HAP-1 (cell line): ENCODE data around the gene TCEAL9.

Experiments used
- DNase-seq, 2 experiments: peaks; one replicate each; pipeline ENCODE4 v3.0.0-alpha.2; 2016 to 2020; ENCODE audit warnings: low spot score in 2 of 2
- H3K27me3 ChIP-seq: fragments of 250-450 bp; sonication (Bioruptor Pico); 2 replicates; pipeline ENCODE4 v1.5.1; 2020; ENCODE audit warnings: low read depth, mild to moderate bottlenecking, moderate library complexity
- H3K36me3 ChIP-seq: fragments of 250-450 bp; sonication (Bioruptor Pico); replicated peaks from 2 replicates; pipeline ENCODE4 v1.5.1; 2020; ENCODE audit warnings: mild to moderate bottlenecking
- H3K4me1 ChIP-seq: fragments of 250-450 bp; sonication (Bioruptor Pico); 2 replicates; pipeline ENCODE4 v1.5.1; 2020; ENCODE audit warnings: mild to moderate bottlenecking
- H3K4me3 ChIP-seq: fragments of 250-450 bp; sonication (Bioruptor Pico); 2 replicates; pipeline ENCODE4 v1.5.1; 2020; ENCODE audit warnings: mild to moderate bottlenecking, moderate library complexity
- H3K9me3 ChIP-seq: fragments of 250-450 bp; sonication (Bioruptor Pico); 2 replicates; pipeline ENCODE4 v1.5.1; 2020; ENCODE audit warnings: mild to moderate bottlenecking, moderate library complexity
- in situ Hi-C: fragments of 300-500 bp; cut with MboI; formaldehyde crosslinking; loops from 3 replicates; pipeline ENCODE4 v1.14.3; 2020; ENCODE audit warnings: low sequenced_read_pairs, inconsistent platforms, mixed read lengths

TCEAL9 gene, protein sequence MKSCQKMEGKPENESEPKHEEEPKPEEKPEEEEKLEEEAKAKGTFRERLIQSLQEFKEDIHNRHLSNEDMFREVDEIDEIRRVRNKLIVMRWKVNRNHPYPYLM

DNA sequence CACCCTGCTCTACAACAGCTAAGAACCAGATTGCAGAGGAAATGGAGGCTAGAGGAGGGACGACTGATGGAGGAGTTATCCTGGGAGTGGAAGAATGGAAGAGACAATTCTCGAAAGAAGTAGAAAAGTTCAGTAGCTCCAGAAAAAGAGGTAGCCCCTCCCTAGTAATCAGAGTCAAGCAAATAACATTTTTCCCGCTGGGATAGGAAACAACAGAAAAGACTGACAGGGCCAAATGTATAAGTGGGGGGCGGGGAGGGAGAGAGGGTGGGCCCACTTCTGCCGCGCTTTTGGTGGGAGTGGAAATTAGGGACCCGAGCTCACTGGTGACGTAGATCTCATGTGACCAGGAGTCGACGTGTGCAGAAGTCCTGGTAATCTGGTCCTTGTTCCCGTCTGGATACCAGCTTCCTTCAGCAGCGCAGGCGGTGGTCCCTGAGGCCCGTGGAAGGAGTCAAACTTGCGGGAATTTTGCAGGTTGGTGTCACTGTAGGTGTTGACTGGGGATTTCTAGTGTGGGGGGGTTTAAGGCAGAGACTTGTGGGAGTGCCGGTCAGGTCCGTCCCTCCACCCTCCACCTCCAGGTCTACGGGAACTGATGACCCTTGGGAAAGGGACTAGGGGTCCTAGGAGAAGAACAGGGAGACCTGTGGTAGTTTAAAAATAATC, at the start of gene TCEAL9:
Gene TCEAL9, plus strand, starts transcription at position 377 of the 669 bp plus-strand sequence. CDS start 1,179 bp downstream, outside the sequence.
- Histone ChIP-seq H3K4me3 (peak within 1 kb of the TSS; percentile 39), H3K9me3 (no peaks in the 10 kb centered on the region), H3K36me3 (no peaks in the 10 kb centered on the region), H3K4me1 (no peaks in the 10 kb centered on the region), H3K27me3 (no peaks in the 10 kb centered on the region)
- in situ Hi-C loops = no loop called here
- DNase-seq = peak in 1 of 2 experiments; percentile 48

DNA sequence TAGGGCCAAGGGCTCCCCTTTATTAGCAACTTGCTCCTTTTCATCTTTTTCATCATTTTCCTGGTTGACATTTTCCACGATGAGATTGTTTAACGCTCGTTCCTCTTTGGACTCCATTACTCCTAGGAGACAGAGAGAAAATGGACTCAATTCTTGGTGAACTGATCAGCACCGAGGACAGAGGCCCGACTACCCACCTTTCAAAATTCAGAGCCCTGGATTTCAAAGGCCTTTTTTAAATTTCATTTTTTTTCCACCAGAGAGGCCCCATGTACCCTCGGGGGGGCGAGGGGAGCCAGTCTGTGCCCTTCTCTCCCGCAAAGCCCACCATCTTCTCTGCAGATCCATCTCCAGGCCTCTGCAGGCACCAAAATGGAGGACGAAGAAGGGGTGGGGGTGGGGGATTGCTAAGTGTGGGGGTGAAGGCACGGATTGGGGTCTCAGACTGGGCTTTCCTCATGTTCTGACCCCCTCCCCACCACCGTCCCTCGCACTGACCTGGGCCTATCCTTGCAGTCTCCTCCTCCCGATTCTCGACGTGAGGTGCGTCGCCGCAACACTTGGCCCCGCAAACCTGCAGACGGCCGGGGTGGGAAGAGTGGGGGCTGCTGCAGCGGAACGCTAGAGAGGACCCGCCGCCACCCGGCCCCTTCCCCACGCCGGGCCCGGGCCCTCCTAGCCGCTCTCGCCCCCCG, 46.3 kb upstream of the TCEAL9 start:
- H3K4me1 ChIP-seq = no peaks in the 10 kb centered on the region
- no peaks in the 10 kb centered on the region for H3K9me3 ChIP-seq
- H3K4me3 ChIP-seq = no peak overlapping the region
- H3K27me3 ChIP-seq = no peaks in the 10 kb centered on the region
- H3K36me3 ChIP-seq = no peaks in the 10 kb centered on the region
- DNase-seq = no peak
- in situ Hi-C loops = no loop called here

DNA sequence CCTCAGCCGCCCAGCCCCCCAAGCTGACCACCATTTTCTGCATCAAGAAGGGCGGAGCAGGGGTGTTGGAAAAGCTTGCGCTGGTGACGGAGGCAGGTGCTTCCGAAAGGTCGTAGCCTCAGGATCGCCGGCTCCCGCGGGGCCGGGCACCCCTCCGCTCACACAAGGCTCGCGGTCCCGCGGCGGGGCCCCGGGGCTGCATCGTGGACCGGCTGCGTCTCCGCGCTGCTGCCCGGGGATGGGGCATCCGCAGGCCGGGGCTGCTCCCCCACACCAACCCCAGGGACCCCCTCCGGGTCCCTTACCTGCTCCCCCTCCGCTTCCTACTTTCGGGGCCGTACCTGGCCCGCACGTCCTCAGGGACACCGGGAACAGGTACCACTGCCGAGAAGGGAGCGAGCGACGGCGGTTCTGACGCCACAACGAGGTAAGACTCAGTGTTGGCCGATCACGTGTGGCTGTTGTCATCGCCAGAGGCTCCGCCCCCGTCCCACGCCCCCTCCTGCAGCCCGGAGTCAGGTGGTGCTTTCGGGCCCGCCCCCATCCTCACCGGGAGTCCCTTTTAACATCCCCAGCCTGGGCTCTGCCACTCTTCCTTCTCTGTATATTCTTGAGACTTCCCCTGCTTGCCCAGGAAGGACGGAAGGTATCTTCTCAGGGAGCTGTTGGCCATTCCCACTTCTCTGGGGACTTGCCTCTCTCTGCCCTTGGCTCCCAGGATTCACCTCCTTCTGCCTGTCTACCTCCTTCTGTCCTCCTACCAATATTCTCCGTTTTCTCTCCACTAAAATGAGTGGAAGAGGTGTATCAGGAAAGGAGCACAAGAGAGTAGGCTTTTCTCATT, 45.5 kb upstream of the TCEAL9 start, which contains the start of gene BEX2:
Gene BEX2, minus strand, starts transcription at position 436 of the 844 bp plus-strand sequence. CDS start 1,014 bp downstream, outside the sequence.
- Histone ChIP-seq H3K27me3 (no peaks in the 10 kb centered on the region), H3K36me3 (no peaks in the 10 kb centered on the region), H3K4me1 (no peaks in the 10 kb centered on the region), H3K4me3 (no peak within 1 kb of the TSS), H3K9me3 (no peaks in the 10 kb centered on the region)
- in situ Hi-C loops = no loop called here
- peak; percentile 3 to 66 for DNase-seq

DNA sequence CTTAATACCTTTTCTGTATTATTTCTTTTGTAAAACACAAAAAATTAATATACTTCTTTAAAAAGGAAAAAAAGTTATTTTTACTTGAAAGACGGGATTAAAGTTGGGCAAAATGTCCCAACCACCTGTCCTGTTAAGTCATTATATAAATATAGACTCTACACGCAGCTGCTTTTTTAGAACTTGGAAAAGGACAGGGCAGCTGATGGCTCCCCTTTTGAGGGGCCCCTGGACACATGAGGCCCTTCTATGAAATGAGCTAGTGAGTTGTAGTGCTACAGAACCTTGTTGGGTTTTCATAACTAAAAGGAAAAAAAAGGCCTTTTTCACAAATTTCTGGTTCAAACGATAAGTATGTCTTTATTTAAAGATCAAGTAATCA, 44.9 kb upstream of the TCEAL9 start:
- Histone ChIP-seq H3K36me3 (no peaks in the 10 kb centered on the region), H3K4me3 (no peak overlapping the region), H3K4me1 (no peaks in the 10 kb centered on the region), H3K27me3 (no peaks in the 10 kb centered on the region), H3K9me3 (no peaks in the 10 kb centered on the region)
- in situ Hi-C loops = no loop called here
- DNase-seq = no peak

DNA sequence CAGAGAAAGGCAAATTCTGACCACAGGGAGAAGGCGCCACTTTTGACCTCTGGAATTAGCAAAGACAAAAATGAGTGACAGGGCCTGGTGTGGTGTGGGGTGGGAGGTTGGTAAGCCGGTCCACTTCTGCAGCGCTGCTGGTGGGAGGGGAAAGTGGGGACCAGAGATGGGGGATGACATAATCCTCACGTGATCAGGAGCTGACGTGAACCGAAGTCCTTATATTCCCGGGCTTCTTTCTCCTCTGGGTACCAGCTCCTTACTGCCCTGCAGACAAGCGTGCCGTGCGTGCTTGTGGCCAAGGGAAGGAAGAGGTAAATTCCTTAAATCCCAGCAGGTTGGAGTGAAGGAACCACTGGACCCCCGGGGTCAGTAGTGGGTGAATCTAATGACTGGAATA, 26.3 kb upstream of the TCEAL9 start, which contains the start of gene TCEAL7:
Gene TCEAL7, plus strand, starts transcription at position 249 of the 400 bp plus-strand sequence. CDS start 1,165 bp downstream, outside the sequence.
- H3K4me3 ChIP-seq = no peak within 1 kb of the TSS
- no peak for DNase-seq
- in situ Hi-C loops = no loop called here
- H3K9me3 ChIP-seq = no peaks in the 10 kb centered on the region
- H3K27me3 ChIP-seq = peaks cover 11% of the 10 kb centered on the region
- 0 out of 2 replicates have a peak, but pooled peaks cover 2% of the 10 kb centered on the region for H3K4me1 ChIP-seq
- no peaks in the 10 kb centered on the region for H3K36me3 ChIP-seq

DNA sequence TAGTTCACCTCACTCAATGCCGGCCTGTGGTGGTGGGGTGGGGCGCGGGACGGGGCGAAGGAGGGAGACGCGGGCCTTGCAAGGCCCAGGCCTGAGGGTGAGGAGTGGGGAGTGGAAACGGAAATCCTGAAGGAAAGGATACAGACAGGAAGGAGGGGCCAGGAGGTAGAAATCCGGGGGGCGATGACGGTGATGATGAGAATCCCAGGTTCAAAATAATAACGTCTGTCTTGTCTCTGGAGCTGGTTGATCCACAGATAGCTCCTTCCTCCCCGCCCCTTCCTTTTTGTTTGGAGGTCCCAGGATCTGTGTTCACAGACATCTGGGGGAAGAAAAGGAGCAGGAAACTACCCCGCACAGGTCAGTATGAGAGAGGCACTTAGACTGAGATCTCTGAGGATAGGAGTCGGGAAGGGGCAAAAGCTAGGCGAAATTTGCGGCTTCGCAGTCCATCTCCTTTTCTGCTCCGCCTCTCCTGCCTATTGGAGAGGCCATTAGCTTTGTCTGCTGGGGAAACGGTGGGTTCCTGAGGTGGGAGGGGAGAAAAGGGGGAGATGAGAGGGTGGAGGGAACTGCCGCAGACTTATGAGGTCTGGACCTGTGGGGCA, 25.5 kb upstream of the TCEAL9 start:
- DNase-seq = no peak
- Histone ChIP-seq H3K9me3 (no peaks in the 10 kb centered on the region), H3K27me3 (peaks cover 9% of the 10 kb centered on the region), H3K36me3 (no peaks in the 10 kb centered on the region), H3K4me3 (no peak overlapping the region), H3K4me1 (0 out of 2 replicates have a peak, but pooled peaks cover 2% of the 10 kb centered on the region)
- in situ Hi-C loops = no loop called here

DNA sequence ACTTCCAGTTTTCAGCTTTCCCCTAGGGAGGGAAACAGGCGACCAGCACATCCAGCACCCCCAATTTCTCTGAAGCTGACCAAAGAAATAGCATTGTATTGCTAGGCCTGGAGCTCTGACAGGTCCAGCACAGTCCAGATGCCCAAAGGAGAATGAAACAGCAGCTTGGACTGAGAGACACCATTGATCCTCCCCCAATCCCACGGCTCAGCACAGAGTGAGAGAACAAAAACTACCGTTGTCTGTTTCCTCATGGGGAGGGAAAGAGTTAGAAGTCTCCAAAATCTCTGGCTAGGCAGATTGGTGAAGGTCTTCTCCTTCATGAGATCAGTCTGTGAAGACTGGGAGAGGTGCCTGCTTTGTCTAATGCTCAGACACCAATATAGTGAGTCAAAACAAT, 17.6 kb upstream of the TCEAL9 start:
- in situ Hi-C loops = no loop called here
- no peak for DNase-seq
- Histone ChIP-seq H3K4me3 (no peak overlapping the region), H3K4me1 (0 out of 2 replicates have a peak, but pooled peaks cover 2% of the 10 kb centered on the region), H3K27me3 (peaks cover 30% of the 10 kb centered on the region), H3K9me3 (no peaks in the 10 kb centered on the region), H3K36me3 (no peaks in the 10 kb centered on the region)

DNA sequence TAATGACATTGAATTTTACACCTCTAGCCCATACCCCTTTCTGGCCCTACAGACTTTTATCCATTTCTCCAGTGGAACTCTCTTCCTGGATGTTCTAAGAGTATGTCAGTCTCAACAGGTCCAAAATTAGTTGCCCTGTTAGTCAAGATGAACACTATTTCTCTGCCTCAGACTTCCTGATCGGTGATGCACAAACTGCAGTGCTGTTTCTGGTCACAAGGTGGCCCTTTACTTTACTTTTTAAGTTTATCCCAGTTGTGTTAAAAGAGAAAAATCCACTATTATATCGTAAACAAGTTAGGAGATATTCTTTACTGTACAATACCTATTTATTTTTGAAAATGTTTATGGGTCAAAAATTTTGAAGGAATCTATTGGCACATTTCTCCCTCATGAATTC, 13.2 kb upstream of the TCEAL9 start:
- H3K4me1 ChIP-seq = no peaks in the 10 kb centered on the region
- H3K9me3 ChIP-seq = no peaks in the 10 kb centered on the region
- in situ Hi-C loops = loop anchor here (10.0 kb wide), 1 partner anchor 122 kb away; no protein-coding TSS in a partner anchor
- H3K4me3 ChIP-seq = no peak overlapping the region
- peaks cover 7% of the 10 kb centered on the region for H3K27me3 ChIP-seq
- DNase-seq = peak; percentile 39 to 64
- no peaks in the 10 kb centered on the region for H3K36me3 ChIP-seq

DNA sequence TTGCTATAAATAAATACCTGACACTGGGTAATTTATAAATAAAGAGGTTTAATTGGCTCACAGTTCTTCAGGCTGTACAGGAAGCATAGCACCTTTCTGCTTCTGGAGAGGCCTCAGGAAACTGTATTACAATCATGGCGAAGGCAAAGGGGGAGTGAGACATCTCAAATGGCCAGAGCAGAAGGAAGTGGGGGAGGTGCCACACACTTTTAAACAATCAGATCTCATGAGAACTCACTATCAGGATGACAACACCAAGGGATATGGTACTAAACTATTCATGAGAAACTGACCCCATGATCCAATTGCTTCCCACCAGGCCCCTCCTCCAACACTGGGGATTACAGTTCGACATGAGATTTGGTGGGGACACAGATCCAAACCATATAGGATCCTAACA, 11.7 kb upstream of the TCEAL9 start:
- Histone ChIP-seq H3K27me3 (peaks cover 5% of the 10 kb centered on the region; the same call in 1 of the 2 replicates), H3K4me1 (no peaks in the 10 kb centered on the region), H3K9me3 (no peaks in the 10 kb centered on the region), H3K4me3 (no peak overlapping the region), H3K36me3 (no peaks in the 10 kb centered on the region)
- no peak for DNase-seq
- in situ Hi-C loops = loop anchor here (10.0 kb wide), 1 partner anchor 120 kb away; no protein-coding TSS in a partner anchor

DNA sequence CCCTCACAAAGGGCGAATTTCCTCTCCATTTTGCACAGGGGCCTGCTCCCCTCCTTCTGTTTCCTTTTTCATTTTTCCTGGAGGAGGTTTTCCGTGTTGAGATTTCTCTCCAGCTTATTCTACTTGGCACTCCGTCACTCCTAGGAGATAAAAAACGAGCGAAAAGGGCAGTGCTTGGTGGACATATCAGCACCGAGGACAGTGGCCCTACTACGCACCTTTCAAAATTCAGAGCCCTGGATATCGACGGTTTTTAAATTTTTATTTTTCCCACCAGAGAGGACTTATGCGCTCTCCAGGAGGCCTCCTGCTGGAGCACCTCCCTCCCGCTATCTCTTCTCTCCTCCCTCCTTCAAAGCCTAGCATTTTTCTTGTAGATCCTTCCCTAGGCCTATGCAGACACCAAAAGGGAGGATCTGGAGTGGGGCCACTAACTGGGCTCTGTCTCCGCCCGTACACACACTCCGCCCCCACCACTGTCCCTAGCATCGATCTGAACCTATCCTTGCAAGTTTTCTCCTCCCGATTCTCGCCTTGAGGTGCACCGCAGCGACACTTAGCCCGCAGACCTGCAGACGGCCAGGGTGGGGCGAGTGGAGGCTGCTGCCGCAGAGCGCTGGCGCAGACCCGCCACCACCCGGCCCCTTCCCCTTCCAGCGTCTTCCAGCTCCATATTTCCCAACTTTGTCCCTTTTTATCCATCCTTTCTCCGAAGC, 8.5 kb upstream of the TCEAL9 start:
- Histone ChIP-seq H3K9me3 (no peaks in the 10 kb centered on the region), H3K4me3 (no peak overlapping the region), H3K27me3 (no peaks in the 10 kb centered on the region), H3K36me3 (no peaks in the 10 kb centered on the region), H3K4me1 (no peaks in the 10 kb centered on the region)
- in situ Hi-C loops = loop anchor here (10.0 kb wide), 1 partner anchor 117 kb away; no protein-coding TSS in a partner anchor
- DNase-seq = no peak

DNA sequence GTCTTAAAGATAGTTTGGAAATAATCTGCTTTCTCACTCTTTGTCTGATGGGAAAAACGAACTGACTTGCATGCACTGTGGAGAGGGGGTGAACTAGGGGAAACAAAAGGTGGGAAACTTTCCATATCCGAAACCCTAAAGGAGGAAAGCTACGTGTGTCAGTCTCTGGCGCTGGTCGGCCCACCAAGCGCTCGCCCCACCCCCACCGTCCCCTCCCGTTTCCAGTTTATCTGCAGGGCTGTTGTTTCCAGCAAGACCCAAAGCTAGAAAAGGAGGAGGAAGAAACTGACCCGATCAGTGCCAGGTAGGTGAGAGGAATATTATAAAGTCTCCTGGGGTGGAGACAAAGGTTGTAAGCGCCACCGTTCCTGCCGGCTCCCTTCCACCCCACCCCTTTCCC, 552 bp downstream of the TCEAL9 start:
- in situ Hi-C loops = no loop called here
- DNase-seq = no peak

DNA sequence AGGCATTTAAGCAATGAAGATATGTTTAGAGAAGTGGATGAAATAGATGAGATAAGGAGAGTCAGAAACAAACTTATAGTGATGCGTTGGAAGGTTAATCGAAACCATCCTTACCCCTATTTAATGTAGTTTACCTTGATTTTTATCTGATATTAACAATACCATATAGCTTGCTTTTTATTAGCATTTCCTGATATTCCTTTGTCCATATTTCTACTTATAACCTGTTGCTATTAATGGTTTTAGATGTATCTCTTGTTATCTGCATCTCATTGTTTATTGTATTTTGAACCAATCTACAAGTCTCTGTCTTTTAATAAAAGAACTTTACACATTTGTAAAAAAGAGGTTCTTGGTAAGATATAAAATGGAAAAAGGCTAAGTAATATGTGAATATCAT, 1.6 kb downstream of the TCEAL9 start:
- Histone ChIP-seq H3K9me3 (no peaks in the 10 kb centered on the region), H3K27me3 (no peaks in the 10 kb centered on the region), H3K4me1 (peaks cover 12% of the 10 kb centered on the region), H3K36me3 (no peaks in the 10 kb centered on the region), H3K4me3 (no peak overlapping the region)
- no peak for DNase-seq
- in situ Hi-C loops = no loop called here

More for the DNA sequence above, 552 bp downstream of the TCEAL9 start:
- peaks cover 1% of the 10 kb centered on the region for H3K4me1 ChIP-seq
- H3K4me3 ChIP-seq = peak overlapping the region; percentile 39
- no peaks in the 10 kb centered on the region for H3K36me3 ChIP-seq
- H3K27me3 ChIP-seq = no peaks in the 10 kb centered on the region
- H3K9me3 ChIP-seq = no peaks in the 10 kb centered on the region
